Stromal cell of bone marrow (primary cell): ENCODE data around the gene STX8.

Experiments used
- DNase-seq: peaks from one replicate; pipeline ENCODE4 v3.0.0-alpha.2; 2012; ENCODE audit warnings: low read depth

STX8 gene

GRCh38 chr17:9206410-9206703 lies 369.3 kb downstream of the STX8 start:
- no peak for DNase-seq

GRCh38 chr17:9205520-9206409 lies 369.9 kb downstream of the STX8 start:
- no peak for DNase-seq

- no peak for DNase-seq
Observed at GRCh38 chr17:9204637-9205329, 370.8 kb downstream of the STX8 start.

- no peak for DNase-seq
Observed at GRCh38 chr17:9203771-9204425, 371.7 kb downstream of the STX8 start.

GRCh38 chr17:9202532-9202931 lies 373.1 kb downstream of the STX8 start:
- DNase-seq: peak; percentile 14

- no peak for DNase-seq
Observed at GRCh38 chr17:9200699-9201359, 374.8 kb downstream of the STX8 start.
